Loucy (cell line): Measurements from ENCODE around the gene SLC28A2.

Experiments used
- H2AFZ ChIP-seq: fragments of 200-600 bp; sonication (generic); 2 replicates; pipeline ENCODE4 v1.6.0; 2016; ENCODE audit warnings: antibody characterized with exemption, mild to moderate bottlenecking, low read length, moderate library complexity
- H3F3A ChIP-seq: fragments of 200-600 bp; 2 replicates; pipeline ENCODE4 v1.6.0; 2016; ENCODE audit warnings: antibody characterized with exemption, low read depth, mild to moderate bottlenecking
- H3K27me3 ChIP-seq: fragments of 200-600 bp; sonication (generic); 2 replicates; pipeline ENCODE4 v1.6.1; 2014; ENCODE audit warnings: low read length, mild to moderate bottlenecking; ENCODE audit not compliant: insufficient read depth, poor library complexity, severe bottlenecking
- H3K36me3 ChIP-seq: fragments of 200-600 bp; sonication (generic); 2 replicates; pipeline ENCODE4 v1.6.1; 2016; ENCODE audit warnings: low read length; ENCODE audit not compliant: insufficient read depth
- H3K4me1 ChIP-seq: fragments of 200-600 bp; sonication (generic); 2 replicates; pipeline ENCODE4 v1.5.1; 2014; ENCODE audit warnings: low read length, mild to moderate bottlenecking; ENCODE audit not compliant: insufficient read depth, poor library complexity, severe bottlenecking
- H3K4me2 ChIP-seq: fragments of 200-600 bp; sonication (generic); 2 replicates; pipeline ENCODE4 v1.6.0; 2014; ENCODE audit warnings: antibody characterized with exemption, low read length, low read depth, mild to moderate bottlenecking; ENCODE audit not compliant: poor library complexity, severe bottlenecking
- H3K4me3 ChIP-seq: fragments of 200-600 bp; sonication (generic); 2 replicates; pipeline ENCODE4 v1.5.1; 2014; ENCODE audit warnings: low read length, mild to moderate bottlenecking, mixed read lengths; ENCODE audit not compliant: poor library complexity, severe bottlenecking
- H3K79me2 ChIP-seq: fragments of 200-600 bp; sonication (generic); 2 replicates; pipeline ENCODE4 v1.6.1; 2014; ENCODE audit warnings: low read length; ENCODE audit not compliant: insufficient read depth
- H3K9ac ChIP-seq: fragments of 200-600 bp; sonication (generic); 2 replicates; pipeline ENCODE4 v1.6.0; 2014; ENCODE audit warnings: mild to moderate bottlenecking, low read depth, low read length, moderate library complexity; ENCODE audit not compliant: poor library complexity, severe bottlenecking
- H3K9me2 ChIP-seq: fragments of 200-600 bp; sonication (generic); replicated peaks from 2 replicates; pipeline ENCODE4 v1.6.1; 2016; ENCODE audit warnings: low read depth, low read length, mixed read lengths
- H3K9me3 ChIP-seq: fragments of 200-600 bp; sonication (generic); 2 replicates; pipeline ENCODE4 v1.6.1; 2014; ENCODE audit warnings: mild to moderate bottlenecking, antibody characterized with exemption, low read length, low read depth; ENCODE audit not compliant: insufficient read depth
- H4K20me1 ChIP-seq: fragments of 200-600 bp; sonication (generic); 2 replicates; pipeline ENCODE4 v1.6.0; 2014; ENCODE audit warnings: antibody characterized with exemption, low read length, mild to moderate bottlenecking; ENCODE audit not compliant: insufficient read depth, poor library complexity, severe bottlenecking
- EZH2phosphoT487 ChIP-seq: fragments of 200-600 bp; IDR thresholded peaks from 2 replicates; pipeline ENCODE4 v1.6.1; 2018; ENCODE audit warnings: antibody characterized with exemption, mild to moderate bottlenecking, moderate library complexity, borderline replicate concordance
- TF ChIP-seq, protein P1 (sequence below): fragments of 200-600 bp; sonication (generic); conservative IDR thresholded peaks from 2 replicates; pipeline ENCODE4 v1.5.1; 2014; ENCODE audit warnings: mild to moderate bottlenecking, antibody characterized with exemption, low read length

SLC28A2 gene

DNA sequence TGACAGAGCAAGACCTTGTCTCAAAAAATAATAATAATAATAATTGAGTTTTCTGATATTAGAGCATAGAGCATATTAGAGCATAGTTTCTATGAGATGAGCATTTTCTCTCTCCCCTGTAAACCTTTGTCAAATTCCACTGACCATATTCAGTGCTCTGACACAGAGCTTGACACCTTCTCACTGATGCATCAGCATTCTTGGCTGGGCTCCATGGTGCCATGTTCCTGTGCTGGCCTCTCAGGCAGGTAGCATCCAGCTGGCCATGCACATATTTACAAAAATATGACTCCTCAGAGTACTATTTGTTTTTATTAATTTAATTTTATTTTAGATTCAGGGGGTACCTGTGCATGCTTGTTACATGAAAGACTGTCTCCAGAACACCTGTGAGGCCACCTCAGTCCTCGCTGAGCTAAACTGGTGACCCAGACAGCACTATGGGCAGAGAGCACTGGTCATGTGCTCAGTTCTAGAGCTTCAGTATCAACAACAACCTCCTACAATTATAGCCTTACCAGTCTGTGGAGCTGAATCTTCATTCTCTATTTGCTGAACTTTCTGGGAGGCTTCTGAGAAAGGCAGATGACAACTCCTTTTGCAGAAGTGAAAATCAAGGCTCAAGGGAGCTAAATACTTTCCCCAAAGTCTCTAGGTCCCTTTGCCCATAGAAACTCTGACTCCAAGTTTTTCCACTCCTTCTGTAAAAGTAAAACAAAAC, 21.6 kb upstream of the SLC28A2 start:
- no peaks in the 10 kb centered on the region for H3K79me2 ChIP-seq
- H2AFZ ChIP-seq, result no peak overlapping the region
- no peak for TF ChIP-seq EZH2phosphoT487
- TF ChIP-seq, protein P1, sequence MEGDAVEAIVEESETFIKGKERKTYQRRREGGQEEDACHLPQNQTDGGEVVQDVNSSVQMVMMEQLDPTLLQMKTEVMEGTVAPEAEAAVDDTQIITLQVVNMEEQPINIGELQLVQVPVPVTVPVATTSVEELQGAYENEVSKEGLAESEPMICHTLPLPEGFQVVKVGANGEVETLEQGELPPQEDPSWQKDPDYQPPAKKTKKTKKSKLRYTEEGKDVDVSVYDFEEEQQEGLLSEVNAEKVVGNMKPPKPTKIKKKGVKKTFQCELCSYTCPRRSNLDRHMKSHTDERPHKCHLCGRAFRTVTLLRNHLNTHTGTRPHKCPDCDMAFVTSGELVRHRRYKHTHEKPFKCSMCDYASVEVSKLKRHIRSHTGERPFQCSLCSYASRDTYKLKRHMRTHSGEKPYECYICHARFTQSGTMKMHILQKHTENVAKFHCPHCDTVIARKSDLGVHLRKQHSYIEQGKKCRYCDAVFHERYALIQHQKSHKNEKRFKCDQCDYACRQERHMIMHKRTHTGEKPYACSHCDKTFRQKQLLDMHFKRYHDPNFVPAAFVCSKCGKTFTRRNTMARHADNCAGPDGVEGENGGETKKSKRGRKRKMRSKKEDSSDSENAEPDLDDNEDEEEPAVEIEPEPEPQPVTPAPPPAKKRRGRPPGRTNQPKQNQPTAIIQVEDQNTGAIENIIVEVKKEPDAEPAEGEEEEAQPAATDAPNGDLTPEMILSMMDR, result no peak
- H3K36me3 ChIP-seq, result no peaks in the 10 kb centered on the region
- no peaks in the 10 kb centered on the region for H3K9me2 ChIP-seq
- H3K27me3 ChIP-seq, result no peaks in the 10 kb centered on the region
- no peak overlapping the region for H3K9ac ChIP-seq
- peaks cover 6% of the 10 kb centered on the region; the same call in 1 of the 2 replicates for H3K9me3 ChIP-seq
- H3K4me3 ChIP-seq, result no peak overlapping the region
- H3F3A ChIP-seq, result no peaks in the 10 kb centered on the region
- no peaks in the 10 kb centered on the region for H4K20me1 ChIP-seq
- no peaks in the 10 kb centered on the region for H3K4me1 ChIP-seq
- no peak overlapping the region for H3K4me2 ChIP-seq

DNA sequence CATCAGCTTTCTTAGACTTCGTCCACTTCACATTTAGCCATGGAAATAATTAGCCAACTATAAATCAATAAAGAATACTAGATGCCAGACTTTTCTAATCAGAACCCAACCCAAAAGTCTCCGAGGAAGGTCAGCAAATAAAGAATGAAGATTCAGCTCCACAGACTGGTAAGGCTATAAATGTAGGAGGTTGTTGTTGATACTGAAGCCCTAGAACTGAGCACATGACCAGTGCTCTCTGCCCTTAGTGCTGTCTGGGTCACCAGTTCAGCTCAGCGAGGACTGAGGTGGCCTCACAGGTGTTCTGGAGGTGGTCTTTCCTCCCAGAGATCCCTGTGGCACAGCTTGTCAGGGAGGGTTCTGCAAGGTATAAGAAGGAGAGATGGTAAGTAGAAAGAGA, 20.9 kb upstream of the SLC28A2 start:
- TF ChIP-seq, protein P1, result no peak
- TF ChIP-seq EZH2phosphoT487, result no peak
- H3K4me2 ChIP-seq, result no peak overlapping the region

DNA sequence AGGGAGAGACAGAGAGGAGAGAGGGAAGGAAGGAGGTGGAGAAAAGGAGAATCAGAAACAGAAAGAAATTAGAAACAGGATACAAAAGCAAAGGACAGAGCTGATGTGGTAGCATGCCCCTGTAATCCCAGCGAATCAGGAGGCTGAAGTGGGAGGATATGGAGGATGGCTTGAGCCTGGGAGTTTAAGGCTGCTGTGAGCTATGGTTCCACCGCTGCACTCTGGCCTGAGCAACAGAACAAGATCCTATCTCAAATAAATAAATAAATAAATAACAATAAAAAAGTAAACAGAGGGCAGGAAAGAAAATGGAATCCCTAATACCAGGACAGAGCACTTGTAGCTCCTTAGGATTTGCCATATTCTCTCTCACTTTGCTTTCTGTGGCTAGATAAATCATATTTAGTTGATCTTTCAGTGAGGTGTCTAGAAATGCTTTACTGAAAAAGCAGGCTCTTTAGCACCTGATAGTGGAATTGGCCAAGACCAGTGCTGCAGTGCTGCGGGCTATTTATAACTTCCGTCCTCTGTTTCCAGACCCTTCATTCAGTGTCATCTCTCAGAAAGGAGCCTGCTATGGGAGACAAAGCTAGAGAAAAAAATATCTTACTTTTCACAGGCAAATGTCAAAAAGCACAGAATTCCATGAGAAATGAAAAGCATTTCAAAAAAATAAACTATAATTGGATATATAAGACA, 20.0 kb upstream of the SLC28A2 start:
- TF ChIP-seq EZH2phosphoT487, result no peak
- TF ChIP-seq, protein P1, result no peak
- H3K27me3 ChIP-seq, result no peaks in the 10 kb centered on the region
- H3K79me2 ChIP-seq, result no peaks in the 10 kb centered on the region
- H3K9me3 ChIP-seq, result peaks cover 6% of the 10 kb centered on the region; the same call in 1 of the 2 replicates
- H3K4me2 ChIP-seq, result no peak overlapping the region
- H3F3A ChIP-seq, result no peaks in the 10 kb centered on the region
- no peak overlapping the region for H3K9ac ChIP-seq
- no peak overlapping the region for H2AFZ ChIP-seq
- H4K20me1 ChIP-seq, result no peaks in the 10 kb centered on the region
- H3K4me3 ChIP-seq, result no peak overlapping the region
- H3K9me2 ChIP-seq, result no peaks in the 10 kb centered on the region
- no peaks in the 10 kb centered on the region for H3K36me3 ChIP-seq
- H3K4me1 ChIP-seq, result no peaks in the 10 kb centered on the region

More for the DNA sequence above, 20.9 kb upstream of the SLC28A2 start:
- Histone ChIP-seq H3K79me2 (no peaks in the 10 kb centered on the region), H3K9ac (no peak overlapping the region), H3K9me2 (no peaks in the 10 kb centered on the region), H3K36me3 (no peaks in the 10 kb centered on the region), H3K4me1 (no peaks in the 10 kb centered on the region), H4K20me1 (no peaks in the 10 kb centered on the region), H2AFZ (no peak overlapping the region), H3K27me3 (no peaks in the 10 kb centered on the region), H3K4me3 (no peak overlapping the region), H3K9me3 (peaks cover 6% of the 10 kb centered on the region; the same call in 1 of the 2 replicates), H3F3A (no peaks in the 10 kb centered on the region)
